Peyer's patch (tissue), 4 donors: ENCODE results near the gene CRELD2.

Experiments
- POLR2A ChIP-seq, 2 donors: fragments of 450-650 bp; IDR thresholded peaks; one replicate each; pipeline ENCODE4 v1.5.1; 2017; ENCODE audit warnings: antibody characterized with exemption in 2 of 2, mild to moderate bottlenecking in 2 of 2, moderate library complexity in 2 of 2
- TF ChIP-seq, protein P1 (sequence below), 6 experiments: fragments of 450-650 bp in 4 of 6; fragments of 200-600 bp in 2 of 6; sonication (generic) in 1 of 6; IDR thresholded peaks; one replicate each; pipeline ENCODE4 v1.5.1; 2017 to 2019; ENCODE audit warnings: antibody characterized with exemption in 6 of 6, mild to moderate bottlenecking in 3 of 6, moderate library complexity in 1 of 6

DNA sequence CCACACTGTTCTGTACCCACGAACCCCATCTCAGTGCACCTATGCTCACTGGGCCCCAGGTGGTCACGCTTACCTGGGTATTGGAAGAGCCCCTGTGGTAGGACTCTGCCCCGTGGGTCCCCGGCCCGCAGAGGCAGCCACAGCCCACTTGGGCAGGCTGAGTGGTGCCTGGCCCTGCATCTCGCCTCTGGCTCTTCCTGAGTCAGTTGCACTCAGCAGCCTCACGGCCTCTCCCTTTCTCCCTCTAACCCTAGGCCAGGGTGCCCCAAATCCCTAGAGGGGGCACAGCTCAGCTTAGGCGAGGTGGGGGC lies 9.7 kb downstream of the CRELD2 start:
- TF ChIP-seq, protein P1, sequence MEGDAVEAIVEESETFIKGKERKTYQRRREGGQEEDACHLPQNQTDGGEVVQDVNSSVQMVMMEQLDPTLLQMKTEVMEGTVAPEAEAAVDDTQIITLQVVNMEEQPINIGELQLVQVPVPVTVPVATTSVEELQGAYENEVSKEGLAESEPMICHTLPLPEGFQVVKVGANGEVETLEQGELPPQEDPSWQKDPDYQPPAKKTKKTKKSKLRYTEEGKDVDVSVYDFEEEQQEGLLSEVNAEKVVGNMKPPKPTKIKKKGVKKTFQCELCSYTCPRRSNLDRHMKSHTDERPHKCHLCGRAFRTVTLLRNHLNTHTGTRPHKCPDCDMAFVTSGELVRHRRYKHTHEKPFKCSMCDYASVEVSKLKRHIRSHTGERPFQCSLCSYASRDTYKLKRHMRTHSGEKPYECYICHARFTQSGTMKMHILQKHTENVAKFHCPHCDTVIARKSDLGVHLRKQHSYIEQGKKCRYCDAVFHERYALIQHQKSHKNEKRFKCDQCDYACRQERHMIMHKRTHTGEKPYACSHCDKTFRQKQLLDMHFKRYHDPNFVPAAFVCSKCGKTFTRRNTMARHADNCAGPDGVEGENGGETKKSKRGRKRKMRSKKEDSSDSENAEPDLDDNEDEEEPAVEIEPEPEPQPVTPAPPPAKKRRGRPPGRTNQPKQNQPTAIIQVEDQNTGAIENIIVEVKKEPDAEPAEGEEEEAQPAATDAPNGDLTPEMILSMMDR (IDR thresholded peaks at IDR 0.05), result no peak
- no peak for TF ChIP-seq POLR2A (IDR thresholded peaks at IDR 0.05)
